ENCODE results near the gene ABTB2. TPM values are rescaled to one million over a fixed set of nuclear protein-coding genes. Genes with fewer than 3 reads are reported as not detected.

The ABTB2 gene
- total and polyA plus RNA-seq, 2 experiments from 2014 or later: 2.6 to 12.1 TPM

DNA sequence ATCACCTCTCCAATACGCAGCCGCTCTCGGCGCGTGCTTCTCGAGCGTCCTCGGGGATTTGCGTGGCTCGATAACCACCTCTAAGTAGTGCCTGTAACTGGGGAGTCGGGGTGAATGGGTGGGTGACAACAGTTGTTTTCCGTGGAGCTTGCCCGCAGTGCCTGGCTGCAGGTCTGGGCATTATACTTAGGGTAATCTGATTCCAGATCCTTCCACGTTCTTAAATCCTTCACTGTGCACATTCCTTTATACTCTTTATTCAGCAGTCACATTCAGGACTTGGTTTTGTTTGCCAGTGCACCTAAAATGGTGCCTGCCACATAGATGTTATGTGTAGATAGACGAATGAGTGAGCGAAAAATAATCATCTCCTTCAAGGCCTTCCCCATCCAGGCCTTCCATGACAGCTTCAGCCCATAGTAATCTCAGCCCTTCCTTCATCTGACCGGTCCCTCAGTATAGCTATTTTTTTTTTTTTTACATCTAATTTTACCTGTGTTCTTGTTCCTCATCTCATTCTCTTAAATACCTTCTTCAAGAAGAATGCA lies 251.8 kb downstream of the ABTB2 start:
- H3K36me3 Mint-ChIP-seq (ENCODE audit: low read depth): peaks cover 32% of the 10 kb centered on the region
- peak overlapping the region; percentile 99 for H3K27ac Mint-ChIP-seq
- Histone ChIP-seq H3K36me3 (ENCODE audit: insufficient read depth) (peaks cover 33% of the 10 kb centered on the region), H3F3A (replicated peaks; ENCODE audit: low read depth) (peaks cover 23% of the 10 kb centered on the region), H3K4me3 (peak overlapping the region; percentile 77), H3K4me2 (peak overlapping the region; percentile 92), H3K79me2 (replicated peaks; ENCODE audit: insufficient read depth) (peaks cover 31% of the 10 kb centered on the region), H3K27me3 (ENCODE audit: insufficient read depth) (no peaks in the 10 kb centered on the region), H3K27ac (ENCODE audit: low read depth) (peak overlapping the region; percentile 78), H3K9me2 (ENCODE audit: insufficient read depth) (no peaks in the 10 kb centered on the region), H4K20me1 (replicated peaks; ENCODE audit: insufficient read depth) (peaks cover 9% of the 10 kb centered on the region), H3K4me1 (ENCODE audit: insufficient read depth) (0 out of 2 replicates have a peak, but pooled peaks cover 5% of the 10 kb centered on the region), H2AFZ (peak overlapping the region; percentile 63)
- TF ChIP-seq CTCF (conservative IDR thresholded peaks at IDR 0.05; ENCODE audit: low read depth in 2 of 2) (no peak), ZNF462 (CRISPR knock-in tag; IDR thresholded peaks at IDR 0.05) (no peak), EZH2 (IDR thresholded peaks at IDR 0.05; ENCODE audit: low read depth, unreplicated experiment) (no peak), NANOG (IDR thresholded peaks at IDR 0.05; ENCODE audit: borderline replicate concordance) (no peak), ZNF331 (CRISPR knock-in tag; IDR thresholded peaks at IDR 0.05; ENCODE audit: low read depth) (no peak), JUNB (IDR thresholded peaks at IDR 0.05; ENCODE audit: unreplicated experiment) (no peak), ZNF114 (CRISPR knock-in tag; IDR thresholded peaks at IDR 0.05) (no peak), STAT1 (IDR thresholded peaks at IDR 0.05; ENCODE audit: unreplicated experiment) (no peak), CREB1 (CRISPR knock-in tag; IDR thresholded peaks at IDR 0.05; ENCODE audit: low read depth) (no peak), POLR2AphosphoS5 (IDR thresholded peaks at IDR 0.05; ENCODE audit: low read depth) (no peak), EZH2phosphoT487 (IDR thresholded peaks at IDR 0.05; ENCODE audit: unreplicated experiment) (no peak)
- TF ChIP-seq, protein P1, sequence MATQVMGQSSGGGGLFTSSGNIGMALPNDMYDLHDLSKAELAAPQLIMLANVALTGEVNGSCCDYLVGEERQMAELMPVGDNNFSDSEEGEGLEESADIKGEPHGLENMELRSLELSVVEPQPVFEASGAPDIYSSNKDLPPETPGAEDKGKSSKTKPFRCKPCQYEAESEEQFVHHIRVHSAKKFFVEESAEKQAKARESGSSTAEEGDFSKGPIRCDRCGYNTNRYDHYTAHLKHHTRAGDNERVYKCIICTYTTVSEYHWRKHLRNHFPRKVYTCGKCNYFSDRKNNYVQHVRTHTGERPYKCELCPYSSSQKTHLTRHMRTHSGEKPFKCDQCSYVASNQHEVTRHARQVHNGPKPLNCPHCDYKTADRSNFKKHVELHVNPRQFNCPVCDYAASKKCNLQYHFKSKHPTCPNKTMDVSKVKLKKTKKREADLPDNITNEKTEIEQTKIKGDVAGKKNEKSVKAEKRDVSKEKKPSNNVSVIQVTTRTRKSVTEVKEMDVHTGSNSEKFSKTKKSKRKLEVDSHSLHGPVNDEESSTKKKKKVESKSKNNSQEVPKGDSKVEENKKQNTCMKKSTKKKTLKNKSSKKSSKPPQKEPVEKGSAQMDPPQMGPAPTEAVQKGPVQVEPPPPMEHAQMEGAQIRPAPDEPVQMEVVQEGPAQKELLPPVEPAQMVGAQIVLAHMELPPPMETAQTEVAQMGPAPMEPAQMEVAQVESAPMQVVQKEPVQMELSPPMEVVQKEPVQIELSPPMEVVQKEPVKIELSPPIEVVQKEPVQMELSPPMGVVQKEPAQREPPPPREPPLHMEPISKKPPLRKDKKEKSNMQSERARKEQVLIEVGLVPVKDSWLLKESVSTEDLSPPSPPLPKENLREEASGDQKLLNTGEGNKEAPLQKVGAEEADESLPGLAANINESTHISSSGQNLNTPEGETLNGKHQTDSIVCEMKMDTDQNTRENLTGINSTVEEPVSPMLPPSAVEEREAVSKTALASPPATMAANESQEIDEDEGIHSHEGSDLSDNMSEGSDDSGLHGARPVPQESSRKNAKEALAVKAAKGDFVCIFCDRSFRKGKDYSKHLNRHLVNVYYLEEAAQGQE (IDR thresholded peaks at IDR 0.05; ENCODE audit: unreplicated experiment): no peak
- TF ChIP-seq, protein P2, sequence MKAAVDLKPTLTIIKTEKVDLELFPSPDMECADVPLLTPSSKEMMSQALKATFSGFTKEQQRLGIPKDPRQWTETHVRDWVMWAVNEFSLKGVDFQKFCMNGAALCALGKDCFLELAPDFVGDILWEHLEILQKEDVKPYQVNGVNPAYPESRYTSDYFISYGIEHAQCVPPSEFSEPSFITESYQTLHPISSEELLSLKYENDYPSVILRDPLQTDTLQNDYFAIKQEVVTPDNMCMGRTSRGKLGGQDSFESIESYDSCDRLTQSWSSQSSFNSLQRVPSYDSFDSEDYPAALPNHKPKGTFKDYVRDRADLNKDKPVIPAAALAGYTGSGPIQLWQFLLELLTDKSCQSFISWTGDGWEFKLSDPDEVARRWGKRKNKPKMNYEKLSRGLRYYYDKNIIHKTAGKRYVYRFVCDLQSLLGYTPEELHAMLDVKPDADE (IDR thresholded peaks at IDR 0.05): no peak
- ATAC-seq (no peak), DNase-seq (ENCODE audit: low spot score) (no peak)
- peaks cover 24% of the 10 kb centered on the region for H3K27me3 Mint-ChIP-seq (ENCODE audit: insufficient read depth, low read depth, poor library complexity)
- H3K9me3 Mint-ChIP-seq: peaks cover 6% of the 10 kb centered on the region; the same call in 2 of the 3 replicates
- peak overlapping the region; percentile 95 for H3K4me3 Mint-ChIP-seq
- H3K4me1 Mint-ChIP-seq: peaks cover 7% of the 10 kb centered on the region; the same call in 2 of the 3 replicates

Measured in GM23338 (cell line).